Transverse colon (tissue), 4 donors: Measurements from ENCODE around the gene EPHA5.

Source experiments
- CTCF ChIP-seq, 5 experiments: fragments of 200-600 bp in 3 of 5; fragments of 450-650 bp in 2 of 5; sonication (generic) in 3 of 5; IDR thresholded peaks; 1 replicate in 2 of 5; 2 replicates in 3 of 5; pipeline ENCODE4 v1.5.1; 2016 to 2017; ENCODE audit warnings: antibody characterized with exemption in 5 of 5, inconsistent platforms in 3 of 5, mild to moderate bottlenecking in 2 of 5, moderate library complexity in 1 of 5
- EP300 ChIP-seq: sonication (generic); formaldehyde crosslinking; IDR thresholded peaks from one replicate; pipeline ENCODE4 v1.6.1; 2017; ENCODE audit warnings: antibody characterized with exemption, low read depth
- POLR2A ChIP-seq: fragments of 450-650 bp; IDR thresholded peaks from one replicate; pipeline ENCODE4 v1.6.1; 2016; ENCODE audit warnings: antibody characterized with exemption, mild to moderate bottlenecking, moderate library complexity
- POLR2AphosphoS5 ChIP-seq, 3 donors: sonication (generic); formaldehyde crosslinking; IDR thresholded peaks; one replicate each; pipeline ENCODE4 v1.6.1; 2016; ENCODE audit warnings: antibody characterized with exemption in 3 of 3

- TF ChIP-seq POLR2AphosphoS5 (IDR thresholded peaks at IDR 0.05) (no peak), POLR2A (no peak), CTCF (IDR thresholded peaks at IDR 0.05) (no peak), EP300 (no peak)
Observed at GRCh38 chr4:65457011-65457410, 213.3 kb downstream of the EPHA5 start.
